ENCODE data around the gene ZBTB22.

- TF ChIP-seq GATA2 (IDR thresholded peaks at IDR 0.05; ENCODE audit: low read depth, low read length) (no peak), GATA3 (IDR thresholded peaks at IDR 0.05; ENCODE audit: low read depth, low read length) (no peak)
Measured at GRCh38 chr6:33316603-33317418, 733 bp downstream of the ZBTB22 start.

Data from SH-SY5Y (cell line).